IPS DF 6.9 (cell line): ENCODE results near the gene REEP6.
"Not testable (repeated sequence)": the region's sequence is repeated elsewhere in the genome, so short reads cannot be mapped to it uniquely, and the experiment has no call there.

ENCODE experiments used
- DNase-seq: peaks from one replicate; pipeline ENCODE4 v3.0.0-alpha.2; 2013; ENCODE audit warnings: low read depth, low spot score
- H3K27ac ChIP-seq: one replicate; pipeline ENCODE4 v1.5.1; 2013; ENCODE audit warnings: low read length, control low read depth
- H3K27me3 ChIP-seq: 2 replicates; pipeline ENCODE4 v1.6.1; 2013; ENCODE audit warnings: mild to moderate bottlenecking, low read length; ENCODE audit not compliant: control insufficient read depth, insufficient read depth
- H3K36me3 ChIP-seq: 2 replicates; pipeline ENCODE4 v1.6.1; 2013; ENCODE audit warnings: low read length; ENCODE audit not compliant: control insufficient read depth, insufficient read depth
- H3K4me1 ChIP-seq: 2 replicates; pipeline ENCODE4 v1.6.1; 2013; ENCODE audit warnings: low read length; ENCODE audit not compliant: control insufficient read depth, insufficient read depth
- H3K4me3 ChIP-seq: 2 replicates; pipeline ENCODE4 v1.5.1; 2013; ENCODE audit warnings: mild to moderate bottlenecking, low read length
- H3K9me3 ChIP-seq: 2 replicates; pipeline ENCODE4 v1.6.1; 2013; ENCODE audit warnings: low read length, inconsistent platforms; ENCODE audit not compliant: control insufficient read depth, insufficient read depth
- WGBS: extraction: QIAGEN DNeasy Blood & Tissue Kit; methylation state at CpG from one replicate; pipeline ENCODE4 v1.1.7; 2013; ENCODE audit warnings: mixed read lengths, missing lambda C conversion rate; ENCODE audit not compliant: insufficient read length, insufficient coverage; 5-methylcytosine and 5-hydroxymethylcytosine counted together

Gene REEP6

GRCh38 chr19:1526979-1527649, 36.1 kb downstream of the REEP6 start:
- H3K27me3 ChIP-seq = peaks cover 14% of the 10 kb centered on the region
- H3K27ac ChIP-seq = no peak overlapping the region
- no peak overlapping the region for H3K4me3 ChIP-seq
- DNase-seq = no peak
- H3K4me1 ChIP-seq = no peaks in the 10 kb centered on the region
- WGBS = no CpG with 5 or more reads among the region's 18 CpGs
- no peaks in the 10 kb centered on the region for H3K36me3 ChIP-seq
- H3K9me3 ChIP-seq = no peaks in the 10 kb centered on the region

- Histone ChIP-seq H3K4me3 (no peak overlapping the region), H3K4me1 (no peaks in the 10 kb centered on the region), H3K9me3 (no peaks in the 10 kb centered on the region), H3K36me3 (no peaks in the 10 kb centered on the region), H3K27ac (no peak overlapping the region), H3K27me3 (peaks cover 14% of the 10 kb centered on the region)
- DNase-seq = no peak
- WGBS = no CpG with 5 or more reads among the region's 27 CpGs
These were observed 36.8 kb downstream of the REEP6 start for GRCh38 chr19:1527650-1528309.

GRCh38 chr19:1528596-1529429, 37.8 kb downstream of the REEP6 start:
- DNase-seq = no peak
- no peaks in the 10 kb centered on the region for H3K4me1 ChIP-seq
- no peak overlapping the region for H3K27ac ChIP-seq
- no CpG with 5 or more reads among the region's 23 CpGs for WGBS
- peaks cover 9% of the 10 kb centered on the region for H3K27me3 ChIP-seq
- no peak overlapping the region for H3K4me3 ChIP-seq
- no peaks in the 10 kb centered on the region for H3K36me3 ChIP-seq
- no peaks in the 10 kb centered on the region for H3K9me3 ChIP-seq

GRCh38 chr19:1529430-1529816, 38.4 kb downstream of the REEP6 start:
- no peak for DNase-seq
- H3K9me3 ChIP-seq = no peaks in the 10 kb centered on the region
- no peaks in the 10 kb centered on the region for H3K36me3 ChIP-seq
- H3K27me3 ChIP-seq = peaks cover 7% of the 10 kb centered on the region
- no peak overlapping the region for H3K27ac ChIP-seq
- no CpG with 5 or more reads among the region's 16 CpGs for WGBS
- no peaks in the 10 kb centered on the region for H3K4me1 ChIP-seq
- no peak overlapping the region for H3K4me3 ChIP-seq

- H3K27ac ChIP-seq, H3K4me1 ChIP-seq, H3K27me3 ChIP-seq, H3K36me3 ChIP-seq, DNase-seq, H3K9me3 ChIP-seq, H3K4me3 ChIP-seq: not testable (repeated sequence)
- no CpG with 5 or more reads among the region's 11 CpGs for WGBS
These were observed 39.9 kb downstream of the REEP6 start for GRCh38 chr19:1530856-1531255.

- no peak for DNase-seq
- H3K9me3 ChIP-seq = no peaks in the 10 kb centered on the region
- no peak overlapping the region for H3K4me3 ChIP-seq
- H3K27me3 ChIP-seq = no peaks in the 10 kb centered on the region; the same call in 1 of the 2 replicates
- H3K36me3 ChIP-seq = no peaks in the 10 kb centered on the region
- no CpG with 5 or more reads among the region's 11 CpGs for whole genome bisulfite sequencing
- H3K27ac ChIP-seq = no peak overlapping the region
- H3K4me1 ChIP-seq = no peaks in the 10 kb centered on the region
These were observed 40.6 kb downstream of the REEP6 start for GRCh38 chr19:1531587-1531986.

GRCh38 chr19:1532003-1532402, 41.0 kb downstream of the REEP6 start:
- Histone ChIP-seq H3K36me3 (no peaks in the 10 kb centered on the region), H3K27me3 (no peaks in the 10 kb centered on the region; the same call in 1 of the 2 replicates), H3K4me3 (no peak overlapping the region), H3K27ac (no peak overlapping the region), H3K9me3 (no peaks in the 10 kb centered on the region), H3K4me1 (no peaks in the 10 kb centered on the region)
- no CpG with 5 or more reads among the region's 9 CpGs for WGBS
- no peak for DNase-seq

GRCh38 chr19:1533510-1534150, 42.6 kb downstream of the REEP6 start:
- no peak overlapping the region for H3K27ac ChIP-seq
- H3K9me3 ChIP-seq = no peaks in the 10 kb centered on the region
- no peaks in the 10 kb centered on the region; the same call in 1 of the 2 replicates for H3K27me3 ChIP-seq
- WGBS = no CpG with 5 or more reads among the region's 23 CpGs
- H3K4me1 ChIP-seq = no peaks in the 10 kb centered on the region
- no peak for DNase-seq
- no peak overlapping the region; the same call in 1 of the 2 replicates for H3K4me3 ChIP-seq
- no peaks in the 10 kb centered on the region for H3K36me3 ChIP-seq

GRCh38 chr19:1534972-1535371, 44.0 kb downstream of the REEP6 start:
- no peaks in the 10 kb centered on the region; the same call in 1 of the 2 replicates for H3K27me3 ChIP-seq
- no CpG with 5 or more reads among the region's 14 CpGs for WGBS
- H3K4me1 ChIP-seq = no peaks in the 10 kb centered on the region
- no peaks in the 10 kb centered on the region for H3K36me3 ChIP-seq
- no peak overlapping the region for H3K27ac ChIP-seq
- H3K4me3 ChIP-seq = no peak overlapping the region
- H3K9me3 ChIP-seq = no peaks in the 10 kb centered on the region
- DNase-seq = no peak

- not testable (repeated sequence) for H3K36me3 ChIP-seq, H3K9me3 ChIP-seq, H3K4me3 ChIP-seq, H3K27ac ChIP-seq, H3K4me1 ChIP-seq, H3K27me3 ChIP-seq, DNase-seq
- WGBS = no CpG with 5 or more reads among the region's 7 CpGs
These were observed 44.7 kb downstream of the REEP6 start for GRCh38 chr19:1535699-1536098.
